Measurements from ENCODE around the gene CFAP54. TPM values are rescaled to one million over a fixed set of nuclear protein-coding genes. Genes with fewer than 3 reads are reported as not detected.
"Not testable (repeated sequence)": the region's sequence is repeated elsewhere in the genome, so short reads cannot be mapped to it uniquely, and the experiment has no call there.

CFAP54 gene
- total RNA-seq, 1 experiment from 2014 or later, result 0.71 TPM

- Histone ChIP-seq H3K27ac (ENCODE audit: low read depth, low read length, poor library complexity, severe bottlenecking) (no peak overlapping the region), H3K4me3 (ENCODE audit: low read depth, low read length, poor library complexity, severe bottlenecking) (no peak overlapping the region), H3K4me1 (ENCODE audit: insufficient read depth, low read length, poor library complexity, severe bottlenecking) (no peaks in the 10 kb centered on the region), H3K9me3 (ENCODE audit: low read depth, low read length, poor library complexity, severe bottlenecking) (no peaks in the 10 kb centered on the region), H3K27me3 (replicated peaks; ENCODE audit: insufficient read depth, low read depth, low read length, poor library complexity) (no peaks in the 10 kb centered on the region), H3K36me3 (ENCODE audit: insufficient read depth, low read length, poor library complexity, severe bottlenecking) (no peaks in the 10 kb centered on the region)
- intact Hi-C loops (cut with micrococcal nuclease; ENCODE audit: unreplicated experiment), result no loop called here
- no peak for DNase-seq (ENCODE audit: low spot score)
- TF ChIP-seq CTCF (conservative IDR thresholded peaks at IDR 0.05; ENCODE audit: low read depth, low read length) (no peak), EZH2 (IDR thresholded peaks at IDR 0.05; ENCODE audit: borderline replicate concordance, low read depth, low read length, poor library complexity, severe bottlenecking) (no peak)
- ChIA-PET POLR2A (ENCODE audit: low non-redundant PET) (no interaction called here), CTCF (no interaction called here)
- BruUV-seq (replicated peaks), result no TSS peak
These were observed 3.7 kb downstream of the CFAP54 start for GRCh38 chr12:96493106-96493505.

- DNase-seq (ENCODE audit: low spot score); H3K9me3 ChIP-seq (ENCODE audit: low read depth, low read length, poor library complexity, severe bottlenecking); H3K4me1 ChIP-seq (ENCODE audit: insufficient read depth, low read length, poor library complexity, severe bottlenecking); intact Hi-C loops (cut with micrococcal nuclease; ENCODE audit: unreplicated experiment); POLR2A ChIA-PET (ENCODE audit: low non-redundant PET); H3K27ac ChIP-seq (ENCODE audit: low read depth, low read length, poor library complexity, severe bottlenecking); BruUV-seq (replicated peaks); H3K27me3 ChIP-seq (replicated peaks; ENCODE audit: insufficient read depth, low read depth, low read length, poor library complexity); H3K4me3 ChIP-seq (ENCODE audit: low read depth, low read length, poor library complexity, severe bottlenecking); H3K36me3 ChIP-seq (ENCODE audit: insufficient read depth, low read length, poor library complexity, severe bottlenecking): not testable (repeated sequence)
- CTCF ChIA-PET, result interaction anchor here (0.7 kb wide), 1 partner anchor 93 kb away, joined by 4 read pairs; no protein-coding TSS in a partner anchor
These were observed 4.8 kb downstream of the CFAP54 start for GRCh38 chr12:96494154-96494553.

- no TSS peak for BruUV-seq (replicated peaks)
- Histone ChIP-seq H3K9me3 (ENCODE audit: low read depth, low read length, poor library complexity, severe bottlenecking) (no peaks in the 10 kb centered on the region), H3K36me3 (ENCODE audit: insufficient read depth, low read length, poor library complexity, severe bottlenecking) (no peaks in the 10 kb centered on the region), H3K27ac (ENCODE audit: low read depth, low read length, poor library complexity, severe bottlenecking) (no peak overlapping the region), H3K4me3 (ENCODE audit: low read depth, low read length, poor library complexity, severe bottlenecking) (no peak overlapping the region), H3K27me3 (replicated peaks; ENCODE audit: insufficient read depth, low read depth, low read length, poor library complexity) (no peaks in the 10 kb centered on the region), H3K4me1 (ENCODE audit: insufficient read depth, low read length, poor library complexity, severe bottlenecking) (no peaks in the 10 kb centered on the region)
- CTCF ChIA-PET, result interaction anchor here (0.6 kb wide), 1 partner anchor 181 kb away, joined by 4 read pairs; no protein-coding TSS in a partner anchor
- intact Hi-C loops (cut with micrococcal nuclease; ENCODE audit: unreplicated experiment), result no loop called here
- POLR2A ChIA-PET (ENCODE audit: low non-redundant PET), result no interaction called here
- peak; percentile 45 for DNase-seq (ENCODE audit: low spot score)
- TF ChIP-seq EZH2 (IDR thresholded peaks at IDR 0.05; ENCODE audit: borderline replicate concordance, low read depth, low read length, poor library complexity, severe bottlenecking) (no peak), CTCF (conservative IDR thresholded peaks at IDR 0.05; ENCODE audit: low read depth, low read length) (no peak)
These were observed 5.8 kb downstream of the CFAP54 start for GRCh38 chr12:96495155-96495554.

GRCh38 chr12:96495841-96496545, 6.6 kb downstream of the CFAP54 start:
- H3K27me3 ChIP-seq (replicated peaks; ENCODE audit: insufficient read depth, low read depth, low read length, poor library complexity), result no peaks in the 10 kb centered on the region
- no peak for DNase-seq (ENCODE audit: low spot score)
- H3K4me3 ChIP-seq (ENCODE audit: low read depth, low read length, poor library complexity, severe bottlenecking), result no peak overlapping the region
- TF ChIP-seq EZH2 (IDR thresholded peaks at IDR 0.05; ENCODE audit: borderline replicate concordance, low read depth, low read length, poor library complexity, severe bottlenecking) (no peak), CTCF (conservative IDR thresholded peaks at IDR 0.05; ENCODE audit: low read depth, low read length) (no peak)
- no peak overlapping the region for H3K27ac ChIP-seq (ENCODE audit: low read depth, low read length, poor library complexity, severe bottlenecking)
- intact Hi-C loops (cut with micrococcal nuclease; ENCODE audit: unreplicated experiment), result no loop called here
- H3K36me3 ChIP-seq (ENCODE audit: insufficient read depth, low read length, poor library complexity, severe bottlenecking), result no peaks in the 10 kb centered on the region
- POLR2A ChIA-PET (ENCODE audit: low non-redundant PET), result no interaction called here
- H3K4me1 ChIP-seq (ENCODE audit: insufficient read depth, low read length, poor library complexity, severe bottlenecking), result peaks cover 7% of the 10 kb centered on the region
- BruUV-seq (replicated peaks), result no TSS peak
- H3K9me3 ChIP-seq (ENCODE audit: low read depth, low read length, poor library complexity, severe bottlenecking), result no peaks in the 10 kb centered on the region
- CTCF ChIA-PET, result no interaction called here

Measured in A673 (cell line).